Left renal cortex interstitium (tissue), 4 donors: ENCODE results near the gene PNPLA6. TPM values are rescaled to one million over a fixed set of nuclear protein-coding genes. Genes with fewer than 3 reads are reported as not detected.

Experiments used
- DNase-seq, 4 donors: peaks; one replicate each; pipeline ENCODE4 v3.0.0-alpha.2; 2013; ENCODE audit warnings: low read depth in 4 of 4, low spot score in 2 of 4, missing footprints in 1 of 4
- polyA plus RNA-seq, 4 donors: library from polyadenylated mRNA; unstranded; fragments of 120-200 nt; gene quantifications; one replicate each; pipeline ENCODE4 v1.2.1, GENCODE V29; 2013; ENCODE audit not compliant: insufficient read length in 4 of 4

PNPLA6 gene
- polyA plus RNA-seq, 4 donors = 30.6 to 59.3 (median 44.3) TPM

DNA sequence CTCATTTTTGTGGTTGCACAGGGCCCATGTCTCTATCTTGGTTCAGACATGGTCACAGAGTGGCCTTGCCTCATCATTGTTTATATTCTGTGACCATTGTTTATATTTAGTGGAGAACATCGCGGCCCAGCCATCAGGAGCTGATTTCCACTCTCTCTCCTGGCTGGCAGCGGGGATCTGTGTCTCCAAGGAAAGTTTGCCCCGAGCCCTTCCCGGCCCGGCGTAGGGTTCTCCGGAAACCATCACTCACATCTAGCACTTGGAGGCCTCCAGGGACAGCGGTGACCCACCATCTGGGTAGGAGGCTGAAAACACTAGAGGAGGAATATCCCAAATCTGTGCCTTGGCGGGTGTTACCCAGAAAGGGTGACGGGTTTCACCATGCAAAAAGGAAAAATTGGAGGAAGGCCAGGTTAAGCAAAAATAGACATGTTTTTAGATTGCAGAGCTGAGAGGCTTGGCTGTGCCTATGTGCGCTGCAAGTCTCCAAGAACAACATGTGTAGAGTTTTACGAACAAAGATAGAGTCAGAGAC is 20.3 kb upstream of the PNPLA6 start:
- DNase-seq = no peak

DNA sequence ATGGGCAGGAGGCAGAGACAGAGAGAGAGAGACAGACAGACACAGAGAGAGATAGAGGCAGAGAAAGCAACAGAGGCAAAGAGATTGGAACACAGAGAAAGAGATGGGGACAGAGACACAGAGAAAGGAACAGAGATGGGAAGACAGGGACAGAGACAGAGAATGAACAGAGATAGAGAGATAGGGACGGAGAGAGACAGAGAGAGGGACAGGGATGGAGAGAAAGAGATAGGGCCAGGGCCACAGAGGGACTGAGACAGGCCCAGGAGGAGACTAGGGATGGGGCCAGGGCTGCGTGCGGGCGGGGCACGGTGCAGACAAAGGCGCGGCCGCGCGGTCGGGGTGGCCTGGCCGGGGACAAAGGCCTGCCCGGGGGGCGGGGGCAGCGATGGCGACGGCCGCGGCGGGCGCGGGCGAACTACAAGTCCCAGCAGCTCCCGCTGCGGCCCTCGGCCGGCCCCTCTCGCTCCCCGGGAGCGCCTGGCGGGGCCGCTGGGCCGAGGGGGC is 19.8 kb upstream of the PNPLA6 start, which contains the start of gene ZNF358:
Gene ZNF358, plus strand, starts transcription at position 459 of the 507 bp plus-strand sequence. CDS start 3,140 bp downstream, outside the sequence.
- peak in 1 of 4 donors; percentile 59 for DNase-seq

DNA sequence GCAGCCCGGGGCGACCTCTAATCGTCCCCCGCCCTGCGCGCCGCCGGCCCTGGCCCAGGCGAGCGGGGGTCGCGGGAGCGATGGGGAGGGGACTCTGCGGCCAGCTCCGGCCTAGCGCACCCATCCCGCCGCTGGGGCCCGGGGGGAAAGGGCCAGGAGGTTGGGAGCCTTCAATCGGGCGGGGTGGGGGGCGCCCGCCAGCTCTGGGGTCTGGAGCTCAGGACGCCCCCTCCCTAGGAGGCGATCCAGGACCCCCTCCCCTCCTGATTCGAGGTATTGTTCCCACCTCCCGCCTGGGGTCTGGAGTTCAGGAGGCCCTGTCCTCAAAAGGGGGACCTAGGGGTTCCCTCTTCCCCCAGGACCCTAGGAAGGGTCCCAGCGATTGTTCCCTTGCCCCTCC is 19.2 kb upstream of the PNPLA6 start:
- DNase-seq = no peak

DNA sequence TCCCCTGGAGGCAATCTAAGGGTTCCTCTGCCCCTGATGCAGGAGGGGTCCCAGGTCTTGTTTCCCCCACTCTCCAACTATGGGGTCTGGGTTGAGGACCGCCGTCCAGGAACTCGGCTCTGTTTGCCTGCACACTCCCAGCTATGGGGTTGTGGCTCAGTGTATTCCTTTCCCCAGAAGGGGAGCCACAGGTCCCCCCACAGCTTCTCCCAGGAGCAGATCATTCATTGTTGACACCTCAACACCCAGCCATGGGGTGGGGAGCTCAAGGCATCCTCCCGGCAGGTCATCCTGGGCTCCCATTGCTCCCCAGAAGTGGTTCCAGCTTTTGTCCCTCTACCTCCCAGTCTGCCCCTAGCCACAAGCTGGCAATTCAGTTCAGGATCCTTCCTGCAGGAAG is 18.6 kb upstream of the PNPLA6 start:
- DNase-seq = no peak

DNA sequence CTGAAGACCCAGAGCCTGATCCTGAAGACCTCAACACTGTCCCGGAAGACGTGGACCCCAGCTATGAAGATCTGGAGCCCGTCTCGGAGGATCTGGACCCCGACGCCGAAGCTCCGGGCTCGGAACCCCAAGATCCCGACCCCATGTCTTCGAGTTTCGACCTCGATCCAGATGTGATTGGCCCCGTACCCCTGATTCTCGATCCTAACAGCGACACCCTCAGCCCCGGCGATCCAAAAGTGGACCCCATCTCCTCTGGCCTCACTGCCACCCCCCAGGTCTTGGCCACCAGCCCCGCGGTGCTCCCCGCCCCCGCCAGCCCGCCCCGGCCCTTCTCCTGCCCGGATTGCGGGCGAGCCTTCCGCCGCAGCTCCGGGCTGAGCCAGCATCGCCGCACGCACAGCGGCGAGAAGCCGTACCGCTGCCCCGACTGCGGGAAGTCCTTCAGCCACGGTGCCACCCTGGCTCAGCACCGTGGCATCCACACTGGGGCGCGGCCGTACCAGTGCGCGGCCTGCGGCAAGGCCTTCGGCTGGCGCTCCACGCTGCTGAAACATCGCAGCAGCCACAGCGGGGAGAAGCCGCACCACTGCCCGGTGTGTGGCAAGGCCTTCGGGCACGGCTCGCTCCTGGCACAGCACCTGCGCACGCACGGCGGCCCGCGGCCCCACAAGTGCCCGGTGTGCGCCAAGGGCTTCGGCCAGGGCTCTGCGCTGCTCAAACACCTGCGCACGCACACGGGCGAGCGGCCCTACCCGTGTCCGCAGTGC is 16.0 kb upstream of the PNPLA6 start:
- no peak for DNase-seq

GRCh38 chr19:7520131-7521051 is 15.1 kb upstream of the PNPLA6 start:
- no peak for DNase-seq

- DNase-seq = no peak
Observed at GRCh38 chr19:7521551-7522071, 13.9 kb upstream of the PNPLA6 start.

DNA sequence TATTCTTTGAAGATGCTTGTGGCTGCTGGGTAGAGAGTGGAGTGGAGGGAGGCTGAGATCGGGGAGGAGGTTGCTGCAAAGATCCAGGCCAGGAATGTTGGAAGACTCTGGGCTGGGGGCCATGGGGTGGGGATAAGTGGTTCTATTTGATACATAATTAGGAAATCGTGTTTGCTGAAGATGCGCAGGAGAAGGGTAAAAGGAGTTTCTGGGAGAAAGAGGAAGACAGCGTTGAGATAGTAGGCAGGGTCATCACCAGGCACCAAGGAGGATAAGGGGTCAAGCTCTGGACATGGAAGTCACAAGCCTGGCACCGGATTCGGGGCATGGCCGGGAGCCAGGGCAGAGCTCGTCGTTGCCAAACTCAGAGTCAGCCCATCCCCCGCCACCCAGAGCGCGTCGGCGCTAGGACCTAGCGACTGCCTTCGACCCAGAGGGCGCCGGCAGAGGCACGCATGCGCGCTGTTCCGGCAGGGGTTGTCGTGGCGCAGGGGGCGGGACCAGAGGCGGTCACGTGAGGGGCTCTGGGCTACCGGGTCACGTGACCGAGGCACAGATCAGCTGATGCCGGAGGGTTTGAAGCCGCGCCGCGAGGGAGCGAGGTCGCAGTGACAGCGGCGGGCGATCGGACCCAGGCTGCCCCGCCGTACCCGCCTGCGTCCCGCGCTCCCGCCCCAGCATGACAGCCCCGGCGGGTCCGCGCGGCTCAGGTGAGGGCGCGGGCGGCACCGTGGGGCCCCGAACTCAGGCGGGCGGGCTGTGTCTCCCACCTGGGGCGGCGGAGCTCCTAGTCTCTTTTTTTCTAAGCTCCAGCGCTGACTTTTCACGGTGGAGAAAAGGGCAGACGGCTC is 13.2 kb upstream of the PNPLA6 start, which contains the start of gene MCOLN1:
Gene MCOLN1, plus strand, starts transcription at position 553 of the 851 bp plus-strand sequence. Its CDS starts 127 bp downstream, at position 680.
- DNase-seq = peak in 3 of 4 donors; percentile 91 to 96 (median 94)

- DNase-seq = no peak
Observed at GRCh38 chr19:7522923-7523667, 12.4 kb upstream of the PNPLA6 start.

DNA sequence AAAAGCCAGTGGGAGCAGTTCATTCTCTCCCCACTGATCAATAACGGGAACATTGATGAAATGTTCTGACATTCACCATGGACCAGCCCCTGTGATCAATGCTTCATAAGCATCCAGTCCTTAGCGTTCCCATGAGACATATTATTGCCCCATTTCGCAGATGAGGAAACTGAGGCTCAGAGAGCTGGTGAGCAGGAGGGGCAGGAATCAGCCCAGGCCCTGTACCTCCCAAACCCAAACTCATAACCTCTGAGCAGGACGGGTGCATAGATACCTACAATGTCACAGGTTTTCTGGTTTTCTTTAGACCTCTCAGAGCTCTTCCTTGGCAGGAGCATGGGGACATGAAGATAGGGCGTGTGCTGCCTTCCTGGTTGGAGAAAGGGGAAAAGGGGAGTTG is 11.0 kb upstream of the PNPLA6 start:
- no peak for DNase-seq

GRCh38 chr19:7524992-7525739 is 10.4 kb upstream of the PNPLA6 start:
- no peak for DNase-seq

- no peak for DNase-seq
Observed at GRCh38 chr19:7526059-7526929, 9.2 kb upstream of the PNPLA6 start.

GRCh38 chr19:7527516-7528191 is 7.9 kb upstream of the PNPLA6 start:
- no peak for DNase-seq

- no peak for DNase-seq
Observed at GRCh38 chr19:7528192-7528519, 7.4 kb upstream of the PNPLA6 start.

DNA sequence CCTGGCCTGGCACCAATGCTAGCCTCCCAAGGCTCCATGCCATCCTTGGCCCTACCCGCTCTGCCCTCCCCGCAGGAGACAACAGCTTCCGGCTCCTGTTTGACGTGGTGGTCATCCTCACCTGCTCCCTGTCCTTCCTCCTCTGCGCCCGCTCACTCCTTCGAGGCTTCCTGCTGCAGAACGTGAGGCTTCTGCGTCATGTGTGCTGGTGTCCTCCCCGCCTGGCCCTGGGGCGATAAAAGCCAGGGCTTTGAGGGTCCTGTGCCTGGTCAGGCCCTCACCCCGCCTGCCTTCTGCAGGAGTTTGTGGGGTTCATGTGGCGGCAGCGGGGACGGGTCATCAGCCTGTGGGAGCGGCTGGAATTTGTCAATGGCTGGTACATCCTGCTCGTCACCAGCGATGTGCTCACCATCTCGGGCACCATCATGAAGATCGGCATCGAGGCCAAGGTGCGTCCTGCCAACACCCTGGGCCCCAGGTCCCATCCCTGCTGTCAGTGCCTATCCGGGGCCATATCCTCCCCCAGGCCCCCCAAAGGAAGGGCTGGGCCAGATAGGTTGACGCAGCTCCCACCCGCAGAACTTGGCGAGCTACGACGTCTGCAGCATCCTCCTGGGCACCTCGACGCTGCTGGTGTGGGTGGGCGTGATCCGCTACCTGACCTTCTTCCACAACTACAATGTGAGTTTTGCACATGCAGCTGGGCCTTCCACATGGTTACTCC is 6.8 kb upstream of the PNPLA6 start:
- DNase-seq = no peak

DNA sequence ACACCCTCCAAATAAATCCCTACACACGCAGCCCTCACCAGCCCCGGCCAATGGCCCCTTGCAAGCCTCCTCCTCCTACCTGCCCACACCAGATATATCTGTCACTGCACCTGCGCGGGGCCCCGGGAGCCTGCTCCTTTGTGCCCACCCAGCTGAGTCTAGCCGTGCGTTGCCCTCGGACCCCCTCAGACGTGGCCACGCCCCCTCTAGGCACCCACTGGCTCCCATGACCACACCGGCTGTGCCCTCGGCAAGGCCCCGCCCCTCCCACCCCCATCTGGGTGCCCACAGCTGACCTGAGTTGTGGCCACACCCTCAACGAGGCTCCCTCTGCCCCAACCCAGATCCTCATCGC is 6.3 kb upstream of the PNPLA6 start:
- DNase-seq = no peak
